ENCODE results near the gene GOLGA8A.
A peak's percentile ranks its signal among the peaks of the same experiment; 100 is the strongest.

GOLGA8A gene

GRCh38 chr15:34470892-34471291 lies 33.3 kb upstream of the GOLGA8A start:
- no peak for TF ChIP-seq SIN3A (IDR thresholded peaks at IDR 0.05; ENCODE audit: borderline replicate concordance, insufficient read depth, low read length)
- peak in 1 of 2 experiments; percentile 82; a peak in 2 of 4 replicates for TF ChIP-seq REST (IDR thresholded peaks at IDR 0.05; ENCODE audit: insufficient read depth in 1 of 2, low read depth in 2 of 2, low read length in 2 of 2)

- no peak for TF ChIP-seq TAF1 (IDR thresholded peaks at IDR 0.05; ENCODE audit: borderline replicate concordance, insufficient read depth, low read length)
- TF ChIP-seq FOXP2 (optimal IDR thresholded peaks at IDR 0.05; ENCODE audit: borderline replicate concordance, extremely low read depth, extremely low read length, insufficient read depth): no peak
- no peak for TF ChIP-seq REST (IDR thresholded peaks at IDR 0.05; ENCODE audit: insufficient read depth in 1 of 2, low read depth in 2 of 2, low read length in 2 of 2)
- no peak for TF ChIP-seq POLR2AphosphoS5 (IDR thresholded peaks at IDR 0.05; ENCODE audit: low read depth, low read length)
- no peak for TF ChIP-seq SIN3A (IDR thresholded peaks at IDR 0.05; ENCODE audit: borderline replicate concordance, insufficient read depth, low read length)
These were observed 32.5 kb upstream of the GOLGA8A start for GRCh38 chr15:34470091-34470490.

GRCh38 chr15:34461730-34462129 lies 24.1 kb upstream of the GOLGA8A start:
- TF ChIP-seq REST (IDR thresholded peaks at IDR 0.05; ENCODE audit: insufficient read depth in 1 of 2, low read depth in 2 of 2, low read length in 2 of 2) (no peak), TAF1 (IDR thresholded peaks at IDR 0.05; ENCODE audit: borderline replicate concordance, insufficient read depth, low read length) (no peak), FOXP2 (optimal IDR thresholded peaks at IDR 0.05; ENCODE audit: borderline replicate concordance, extremely low read depth, extremely low read length, insufficient read depth) (no peak), POLR2AphosphoS5 (IDR thresholded peaks at IDR 0.05; ENCODE audit: low read depth, low read length) (no peak), SIN3A (IDR thresholded peaks at IDR 0.05; ENCODE audit: borderline replicate concordance, insufficient read depth, low read length) (no peak)

- TF ChIP-seq TAF1 (IDR thresholded peaks at IDR 0.05; ENCODE audit: borderline replicate concordance, insufficient read depth, low read length) (no peak), FOXP2 (optimal IDR thresholded peaks at IDR 0.05; ENCODE audit: borderline replicate concordance, extremely low read depth, extremely low read length, insufficient read depth) (no peak), POLR2AphosphoS5 (IDR thresholded peaks at IDR 0.05; ENCODE audit: low read depth, low read length) (no peak), SIN3A (IDR thresholded peaks at IDR 0.05; ENCODE audit: borderline replicate concordance, insufficient read depth, low read length) (no peak), REST (IDR thresholded peaks at IDR 0.05; ENCODE audit: insufficient read depth in 1 of 2, low read depth in 2 of 2, low read length in 2 of 2) (no peak)
These were observed 22.8 kb upstream of the GOLGA8A start for GRCh38 chr15:34460451-34460850.

GRCh38 chr15:34456658-34457057 lies 19.1 kb upstream of the GOLGA8A start:
- no peak for TF ChIP-seq FOXP2 (optimal IDR thresholded peaks at IDR 0.05; ENCODE audit: borderline replicate concordance, extremely low read depth, extremely low read length, insufficient read depth)
- no peak for TF ChIP-seq TAF1 (IDR thresholded peaks at IDR 0.05; ENCODE audit: borderline replicate concordance, insufficient read depth, low read length)
- TF ChIP-seq POLR2AphosphoS5 (IDR thresholded peaks at IDR 0.05; ENCODE audit: low read depth, low read length): no peak
- no peak for TF ChIP-seq SIN3A (IDR thresholded peaks at IDR 0.05; ENCODE audit: borderline replicate concordance, insufficient read depth, low read length)
- no peak for TF ChIP-seq REST (IDR thresholded peaks at IDR 0.05; ENCODE audit: insufficient read depth in 1 of 2, low read depth in 2 of 2, low read length in 2 of 2)

Measured in PFSK-1 (cell line).